GM18499 (cell line): Measurements from ENCODE around the gene FYN.

Experiments
- ATAC-seq: cut with Tn5 transposase; IDR thresholded peaks from one replicate; pipeline ENCODE4 v1.9.1; 2021; ENCODE audit warnings: moderate number of reproducible peaks; ENCODE audit not compliant: insufficient read depth, unreplicated experiment

The FYN gene

DNA sequence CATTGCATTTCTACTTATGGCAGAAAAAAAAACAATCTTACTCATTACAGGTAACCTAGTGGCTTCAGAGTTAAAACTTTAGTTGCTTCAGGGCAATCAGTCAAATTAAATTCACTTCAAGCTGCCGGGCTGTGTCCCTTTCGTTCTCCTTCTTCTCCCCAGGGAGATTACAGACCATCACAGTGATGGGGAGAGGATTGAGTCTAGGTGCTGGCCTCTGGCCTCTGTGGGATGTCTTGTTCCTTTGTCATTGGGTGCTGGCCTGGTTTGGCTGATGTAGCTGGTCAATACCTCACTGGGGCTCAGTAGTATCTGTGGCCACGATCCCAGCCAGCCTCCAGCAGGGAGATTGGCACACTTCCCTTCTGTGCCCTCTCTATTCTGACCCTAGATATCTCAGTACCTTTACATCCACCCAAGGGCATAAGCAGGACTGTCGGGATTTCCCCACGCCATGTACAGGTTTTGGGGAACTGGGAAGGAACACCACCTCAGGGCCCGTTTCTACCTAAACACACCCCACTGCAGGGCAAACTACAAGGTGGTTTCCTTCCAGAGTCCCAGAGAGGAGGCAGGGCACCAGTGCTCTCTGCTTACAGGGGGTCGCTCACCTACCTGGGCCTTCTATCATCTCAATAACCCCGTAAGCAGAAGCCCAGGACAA is 15.4 kb downstream of the FYN start:
- no peak for ATAC-seq

DNA sequence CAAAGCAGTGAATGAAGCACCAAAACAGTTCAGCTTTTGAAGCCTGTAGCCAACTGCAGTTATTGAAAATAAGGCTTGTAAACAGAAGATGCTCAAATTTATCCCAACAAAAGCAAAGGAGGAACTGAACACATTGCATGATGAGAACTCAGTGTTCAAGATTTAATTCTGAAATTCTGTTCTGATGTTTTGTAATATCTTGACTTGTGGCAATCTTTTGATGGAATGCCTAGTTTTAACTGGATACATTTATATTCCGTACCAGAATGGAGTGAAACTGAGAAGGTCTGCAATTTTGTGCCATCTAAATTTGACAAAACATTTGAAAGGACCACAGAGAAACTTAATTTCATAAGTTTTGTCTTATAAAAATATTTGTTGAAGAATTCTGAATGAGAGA is 17.5 kb downstream of the FYN start:
- no peak for ATAC-seq

DNA sequence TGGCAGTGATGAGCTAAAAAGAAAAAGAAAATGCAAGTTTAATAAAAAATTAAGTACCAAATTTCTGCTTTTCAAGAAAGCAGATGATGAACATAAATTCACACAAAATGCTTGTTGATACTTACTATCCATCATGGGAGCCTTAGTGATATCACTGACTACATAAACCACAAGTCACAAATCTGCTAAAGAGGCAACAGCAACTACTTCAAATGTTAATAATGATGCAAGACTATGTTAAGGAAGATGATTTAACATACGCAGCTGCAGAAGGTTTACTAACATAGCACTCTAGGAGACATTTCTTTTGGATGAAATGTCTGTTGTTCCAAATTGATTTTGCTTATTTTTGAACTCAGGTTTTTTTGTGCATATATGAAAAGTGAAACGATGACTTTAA is 18.6 kb downstream of the FYN start:
- no peak for ATAC-seq

DNA sequence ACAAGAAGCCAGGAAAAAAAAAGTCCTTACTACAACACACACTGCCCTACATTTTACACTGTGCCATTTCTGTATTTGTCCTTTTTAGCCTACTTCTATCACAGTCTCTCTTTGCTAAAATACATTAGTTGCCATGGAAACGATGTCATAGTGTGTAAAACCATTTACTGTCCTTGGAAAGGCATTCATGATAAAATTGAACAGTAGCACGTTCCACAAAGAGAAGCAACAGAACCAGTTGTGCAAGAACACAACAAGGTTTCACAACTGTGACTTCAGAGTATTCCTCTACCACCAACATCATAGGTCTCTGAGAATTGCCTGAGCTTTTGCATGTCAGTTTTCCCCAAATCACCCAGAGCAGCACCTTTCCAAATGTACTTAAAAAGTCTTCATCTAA is 20.5 kb downstream of the FYN start:
- no peak for ATAC-seq

DNA sequence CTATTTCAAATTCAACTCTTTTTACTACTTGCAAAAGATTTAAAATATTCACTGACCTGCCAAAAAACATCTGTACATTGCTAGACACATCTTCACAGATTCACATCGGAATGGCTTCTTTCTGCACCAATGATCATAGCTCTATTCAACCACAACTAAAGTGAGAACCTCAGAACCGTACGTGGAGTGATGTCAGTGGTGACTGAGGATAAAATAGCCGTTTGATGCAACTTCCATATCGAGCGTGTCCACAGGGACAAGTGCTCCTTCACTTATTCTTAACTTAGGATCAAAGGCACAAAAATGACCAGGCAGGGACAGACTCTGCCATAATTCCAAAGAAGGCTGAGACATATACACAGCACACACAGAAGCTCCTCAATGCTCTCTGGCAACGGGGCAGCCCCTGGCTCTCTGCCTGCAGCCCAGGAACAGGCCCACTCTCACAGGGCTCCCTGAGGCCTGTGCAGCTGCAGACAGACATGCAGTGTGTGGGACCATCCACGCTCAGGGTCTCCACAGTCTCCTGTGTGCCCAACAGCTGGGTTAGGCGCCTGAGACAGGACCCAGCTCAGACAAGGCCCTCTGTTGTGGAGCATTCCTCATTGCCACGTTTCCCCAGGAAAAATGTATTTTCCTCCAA is 22.8 kb downstream of the FYN start:
- peak; percentile 48 for ATAC-seq

DNA sequence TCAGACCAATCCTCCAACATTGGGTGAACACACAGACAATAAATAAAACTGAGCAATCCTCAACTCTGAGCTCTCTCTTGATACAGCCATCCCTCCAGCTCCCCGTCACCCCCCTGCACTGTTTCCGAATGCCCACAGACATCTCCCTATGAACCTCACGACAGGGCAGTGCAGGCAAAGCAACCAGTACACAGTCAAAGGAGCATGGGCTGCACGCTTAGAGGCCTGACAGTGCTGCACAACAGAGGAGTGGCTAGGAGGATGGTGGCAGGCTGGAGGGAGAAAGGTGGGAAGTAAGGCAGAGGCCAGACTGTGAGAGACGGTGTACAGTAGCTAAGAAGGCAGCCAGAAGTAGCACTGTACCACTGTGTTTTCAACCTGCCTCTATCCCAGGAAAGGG is 24.0 kb downstream of the FYN start:
- no peak for ATAC-seq

DNA sequence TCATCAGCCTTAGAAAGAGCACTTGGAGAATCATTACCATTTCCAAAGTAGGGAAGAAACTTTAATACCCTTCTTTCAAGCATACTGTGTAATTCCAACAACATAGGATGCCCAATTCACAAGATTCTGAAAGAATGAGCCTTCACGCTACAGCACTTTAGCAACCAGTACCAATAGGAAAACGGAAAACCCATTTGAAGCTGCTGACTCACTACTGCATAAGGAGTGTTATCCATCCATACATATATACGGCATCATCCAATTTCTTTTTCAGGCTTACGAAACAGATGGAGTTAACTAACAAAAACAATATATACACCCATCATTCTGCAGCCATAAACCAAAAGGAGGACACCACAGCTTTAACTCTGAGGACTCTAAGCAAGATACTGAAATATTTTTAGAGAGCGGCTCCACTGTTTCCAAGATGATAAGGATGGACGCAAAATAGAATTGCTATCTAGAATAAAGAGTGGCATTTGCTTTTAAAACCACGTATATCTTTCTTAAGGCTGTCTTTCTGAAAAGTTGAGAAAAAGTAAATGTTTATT is 24.9 kb downstream of the FYN start:
- ATAC-seq: no peak

DNA sequence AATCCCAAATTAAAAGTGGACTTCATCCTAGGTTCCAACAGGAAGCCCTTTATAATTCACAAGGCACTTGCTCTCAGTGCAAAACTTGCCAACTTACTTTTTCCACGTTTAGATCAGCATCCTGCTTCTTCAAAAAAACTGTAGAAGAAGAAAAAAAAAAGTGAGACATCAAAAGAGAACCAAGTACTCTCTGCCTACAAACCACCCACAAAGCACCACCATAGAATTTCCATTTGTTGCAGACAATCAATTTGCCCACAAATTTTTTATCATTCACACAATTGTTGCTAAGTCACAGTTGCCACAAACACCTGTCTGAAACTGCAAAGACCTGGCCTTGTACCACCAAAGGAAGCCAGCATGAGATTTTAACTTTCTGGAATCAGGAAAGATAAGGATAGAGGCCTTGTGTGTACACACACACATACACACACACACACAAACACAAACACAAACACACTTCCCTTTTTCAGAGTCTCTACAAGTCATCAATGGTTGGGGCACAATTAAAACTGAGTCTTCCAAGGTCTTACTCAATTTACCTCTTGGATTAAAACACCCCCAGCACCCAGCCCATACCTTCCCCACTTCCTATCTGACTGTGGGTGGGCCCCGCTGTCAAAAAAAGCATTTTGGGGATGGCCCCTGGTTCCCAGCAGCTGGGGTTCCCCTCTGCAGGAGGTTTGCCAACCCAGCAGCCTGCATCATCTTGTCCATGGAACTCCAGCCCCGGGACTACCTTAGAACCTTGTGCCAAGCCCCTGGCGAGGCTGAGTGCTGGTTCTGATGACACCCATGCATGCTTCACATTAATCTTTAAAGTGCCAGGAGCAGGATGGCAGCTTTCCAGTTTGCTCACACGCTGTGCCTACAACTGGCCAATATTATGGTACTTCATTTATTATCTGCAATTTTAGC is 26.5 kb downstream of the FYN start:
- ATAC-seq: no peak

DNA sequence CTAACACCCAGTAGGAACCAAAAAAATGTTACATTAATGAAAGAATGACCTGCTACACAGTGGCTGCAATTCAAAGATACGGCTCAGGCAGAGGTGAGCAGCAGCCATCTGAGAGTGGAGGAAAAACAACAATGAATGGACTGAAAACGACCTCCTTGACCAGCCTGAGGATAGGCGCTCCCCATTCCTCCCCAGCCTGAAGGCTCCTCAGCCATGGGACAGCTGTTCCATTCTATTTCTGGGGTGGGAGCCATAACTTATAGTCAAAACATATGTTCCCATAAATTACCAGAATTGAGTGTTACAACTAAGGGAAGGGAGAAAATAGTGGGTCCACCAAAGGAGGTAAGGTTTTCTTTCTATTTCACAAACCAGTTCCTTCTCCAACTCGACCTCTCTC is 27.2 kb downstream of the FYN start:
- ATAC-seq: no peak

DNA sequence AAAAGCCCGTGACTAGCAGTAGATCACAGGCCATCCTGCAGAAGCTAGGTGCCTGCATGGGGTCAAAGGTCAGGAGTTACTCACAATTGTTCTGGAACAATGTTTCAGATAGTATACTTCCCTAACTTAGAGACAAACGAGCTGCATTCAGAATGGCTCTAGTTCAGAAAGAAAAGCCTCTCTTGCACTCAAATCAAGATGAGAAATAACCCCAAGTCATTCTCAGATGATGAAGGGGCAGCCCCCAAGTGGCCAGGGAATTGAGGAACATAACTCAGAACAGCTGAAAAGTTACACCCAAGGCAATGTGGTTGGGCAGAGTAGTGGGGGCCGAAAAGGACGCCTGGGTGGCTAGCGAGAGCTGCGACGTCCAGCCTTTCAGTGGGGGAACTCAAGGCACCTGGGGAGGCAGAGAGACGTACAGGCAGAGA is 27.8 kb downstream of the FYN start:
- peak; percentile 52 for ATAC-seq

DNA sequence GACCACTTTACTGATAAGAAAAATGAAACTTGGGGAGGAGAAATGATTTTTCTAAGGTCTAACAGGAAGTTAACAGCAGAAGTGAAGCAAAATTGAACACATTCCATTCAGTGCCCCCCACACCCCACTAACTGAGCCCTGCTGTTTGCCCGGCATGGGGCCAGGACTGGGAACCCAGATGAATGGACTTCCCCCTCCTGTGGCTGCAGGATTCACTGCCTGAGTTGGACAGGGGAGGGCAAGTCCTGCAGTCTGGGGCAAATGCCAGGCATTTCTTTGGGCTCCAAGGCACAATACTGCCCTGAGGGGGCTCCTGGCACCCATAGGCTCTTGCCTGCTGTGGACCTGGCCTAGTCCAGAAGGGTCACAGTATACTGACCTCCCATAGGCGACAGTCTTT is 28.3 kb downstream of the FYN start:
- ATAC-seq: no peak

DNA sequence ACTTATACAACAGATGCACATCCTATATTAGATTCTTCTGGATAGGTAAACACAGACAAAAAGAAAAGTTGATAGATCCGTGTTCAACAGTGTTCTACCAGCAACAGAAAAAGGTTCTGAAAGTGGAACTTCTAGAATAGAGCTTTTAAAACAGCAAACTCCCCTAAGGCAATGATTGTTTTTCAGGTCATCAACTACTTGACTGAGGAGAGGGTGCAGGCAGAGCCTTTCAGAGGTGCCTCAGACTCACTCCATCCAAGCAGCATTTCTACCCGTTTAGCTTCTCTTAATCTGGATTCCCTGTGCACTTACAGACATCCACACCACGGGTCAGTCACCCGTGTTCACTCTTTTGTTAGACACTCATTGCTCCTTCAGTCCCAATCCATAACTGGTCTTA is 28.9 kb downstream of the FYN start:
- peak; percentile 33 for ATAC-seq

DNA sequence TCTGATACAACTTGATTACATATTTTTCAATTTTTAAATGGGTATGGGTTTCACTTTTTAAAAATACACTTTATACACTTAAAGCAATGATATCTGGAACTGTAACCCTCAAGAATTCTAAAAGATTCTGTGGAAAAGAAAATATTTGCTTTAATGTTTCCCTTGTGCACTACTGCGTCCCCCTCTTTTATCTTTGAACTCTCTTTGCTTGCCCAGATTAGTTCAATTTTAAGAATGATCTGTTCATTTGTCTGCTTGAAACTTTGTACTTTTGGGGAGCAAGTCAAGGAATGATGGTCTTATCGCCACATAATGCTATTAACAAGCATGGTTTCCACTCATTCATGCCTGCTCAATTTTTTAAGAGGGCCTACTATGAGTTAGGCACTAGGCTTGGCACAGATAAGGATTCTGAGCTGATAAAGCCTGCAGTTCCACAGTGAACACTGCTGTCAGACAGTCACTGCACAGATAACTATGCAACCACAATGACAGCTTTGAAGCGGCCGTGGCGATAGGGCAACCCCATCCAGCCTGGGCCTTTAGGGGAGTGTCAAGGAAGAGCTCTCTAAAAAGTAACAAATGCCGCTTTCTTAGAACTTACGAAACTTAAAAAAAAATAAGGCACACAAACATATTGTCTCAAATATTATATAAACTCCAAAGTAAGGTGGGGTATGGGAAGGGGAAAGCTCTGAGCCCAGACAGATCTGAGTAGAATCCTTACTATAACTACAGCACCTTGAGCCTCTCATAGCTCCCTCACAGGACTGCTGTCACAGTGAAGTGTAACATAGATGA is 29.7 kb downstream of the FYN start:
- ATAC-seq: no peak

DNA sequence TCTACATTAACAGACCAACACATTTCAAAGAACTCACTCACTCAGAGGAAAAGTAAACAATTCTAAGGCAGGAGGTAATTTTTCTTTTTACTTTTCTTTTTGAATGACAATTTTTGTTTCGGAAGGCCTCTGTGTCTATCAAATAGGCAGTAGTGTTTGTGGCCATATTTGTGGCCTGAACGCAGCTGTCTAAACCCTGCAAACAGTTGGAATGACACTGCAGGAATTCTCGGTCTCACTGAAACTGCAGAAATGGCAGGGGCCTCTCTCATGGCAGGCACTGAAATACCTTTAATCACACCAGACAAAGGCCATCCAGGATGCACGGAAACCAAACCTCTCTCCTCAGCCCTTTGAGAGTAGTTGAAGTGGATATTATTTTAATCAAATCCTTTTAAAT is 30.4 kb downstream of the FYN start:
- no peak for ATAC-seq

DNA sequence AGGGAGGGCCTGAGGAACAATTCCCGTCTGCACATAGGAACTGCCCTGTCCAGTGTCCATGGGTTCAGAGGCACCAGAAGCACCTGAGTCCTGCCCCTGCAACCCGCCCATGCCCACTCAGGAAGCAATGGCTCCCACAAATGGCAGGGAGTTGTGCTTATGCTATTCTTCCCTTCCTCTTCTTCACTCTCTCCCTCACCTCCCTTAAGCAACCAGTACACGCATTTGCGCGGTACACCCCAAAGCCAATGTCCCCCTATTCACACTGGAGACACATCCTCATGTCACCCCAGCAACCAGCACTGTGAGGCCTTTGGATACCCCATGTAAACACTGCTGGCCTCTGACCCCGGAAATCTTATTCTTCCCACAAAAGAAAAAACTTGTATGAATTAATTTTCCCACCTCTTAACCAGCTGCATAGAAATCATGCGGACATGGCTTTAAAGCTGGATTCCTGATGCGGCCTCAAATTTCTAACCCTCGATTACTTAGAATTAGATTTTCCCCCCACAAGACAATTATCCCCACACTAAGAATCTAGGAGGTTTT is 30.9 kb downstream of the FYN start:
- no peak for ATAC-seq

DNA sequence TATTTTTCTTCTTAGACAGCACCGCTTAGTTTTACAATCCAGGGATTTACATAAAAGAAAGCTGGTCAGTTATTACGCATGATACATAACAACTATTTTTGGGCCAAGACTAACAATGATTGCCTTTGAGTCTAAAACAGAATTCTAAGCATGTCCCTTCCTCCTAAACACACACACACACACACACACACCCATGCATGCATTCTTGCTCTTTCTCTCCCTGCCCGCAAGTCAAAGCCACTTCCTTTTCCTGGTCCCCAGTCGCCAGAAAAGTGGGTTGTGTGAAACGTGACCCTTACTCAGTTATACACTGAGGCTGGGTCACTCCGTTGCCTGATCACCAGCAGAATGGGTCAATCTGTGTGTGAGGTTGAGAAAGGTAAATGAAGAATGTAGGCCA is 31.4 kb downstream of the FYN start:
- ATAC-seq: no peak

DNA sequence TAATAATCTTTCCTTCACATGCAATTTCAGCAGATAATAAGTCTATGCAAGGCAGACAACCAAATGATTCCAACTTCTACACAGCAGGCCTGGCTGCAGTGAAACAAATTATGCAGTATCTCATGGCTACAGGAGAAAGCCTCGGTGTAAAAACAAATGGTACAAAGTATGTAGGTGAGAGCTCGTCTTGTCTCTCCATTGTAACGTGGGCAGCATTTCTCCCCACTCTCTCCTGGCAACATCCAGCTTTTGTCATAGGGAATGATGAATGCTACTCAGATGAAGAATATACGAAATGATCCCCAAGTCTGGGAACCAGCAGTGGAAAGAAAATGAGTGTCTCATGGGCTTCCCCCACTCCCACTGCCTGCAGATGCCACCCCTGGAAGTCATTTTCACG is 32.4 kb downstream of the FYN start:
- no peak for ATAC-seq

DNA sequence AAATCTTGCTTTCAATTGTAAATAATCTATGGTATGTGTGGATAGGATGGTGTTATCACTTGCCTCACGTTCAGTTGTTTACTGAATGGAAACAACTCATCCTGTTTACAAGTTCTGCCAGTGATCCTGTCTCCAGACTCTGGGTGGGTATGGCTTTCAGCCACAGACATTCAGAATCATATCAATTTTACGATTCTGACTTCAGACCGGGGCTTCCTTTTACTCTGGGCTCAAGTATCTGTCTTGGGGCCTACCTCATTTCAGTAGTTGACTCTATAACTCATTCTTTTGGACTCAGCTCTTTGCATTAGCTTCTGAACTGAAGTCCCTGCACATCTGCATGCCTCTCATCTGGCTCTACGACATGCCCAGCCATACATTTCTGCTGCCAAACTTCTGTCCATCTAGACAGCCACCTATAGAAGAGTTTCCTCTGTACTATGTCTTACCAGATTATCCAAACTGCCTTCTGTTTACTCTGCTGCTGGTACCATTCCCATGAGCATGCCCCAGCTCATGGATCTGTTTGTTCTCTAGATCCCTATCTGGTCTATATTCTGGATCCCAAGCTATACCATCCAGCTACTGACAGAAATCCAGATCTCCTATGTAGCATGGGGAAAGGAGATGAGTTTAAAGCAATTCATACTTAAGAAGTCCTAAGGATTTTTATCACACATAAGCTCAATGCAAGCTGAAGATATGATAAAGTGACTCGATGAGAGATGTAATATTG is 34.3 kb downstream of the FYN start:
- ATAC-seq: no peak
